Activated CD4-positive, alpha-beta T cell treated with anti-CD3 and anti-CD28 coated beads for 36 hours (primary cell): Measurements from ENCODE around the gene PODN. TPM values are rescaled to one million over a fixed set of nuclear protein-coding genes. Genes with fewer than 3 reads are reported as not detected.
A peak's percentile ranks its signal among the peaks of the same experiment; 100 is the strongest.

Experiments
- ATAC-seq: fragments of 200-7000 bp; cut with Tn5 transposase; one replicate; pipeline ENCODE4 v1.10.0; 2021; ENCODE audit warnings: mild to moderate bottlenecking, moderate library complexity
- CTCF ChIA-PET: fragments of 350-600 bp; sonication (Branson Sonifier 250); formaldehyde crosslinking; loops from one replicate; lab custom pipeline; 2021; ENCODE audit warnings: antibody characterized with exemption; lab: Charles Lee
- POLR2A ChIA-PET: fragments of 350-600 bp; sonication (Branson Sonifier 250); formaldehyde crosslinking; loops from one replicate; lab custom pipeline; 2021; ENCODE audit warnings: antibody characterized with exemption, inconsistent platforms; lab: Charles Lee
- DNase-seq: peaks from one replicate; pipeline ENCODE4 v3.0.0-alpha.2; 2020
- H3K27ac Mint-ChIP-seq: one replicate; pipeline ENCODE4 v1.8.0; 2021; ENCODE audit warnings: mixed read lengths
- H3K27me3 Mint-ChIP-seq: one replicate; pipeline ENCODE4 v1.8.0; 2021; ENCODE audit warnings: mixed read lengths
- H3K36me3 Mint-ChIP-seq: one replicate; pipeline ENCODE4 v1.8.0; 2021; ENCODE audit warnings: low read depth, mixed read lengths
- H3K4me1 Mint-ChIP-seq: one replicate; pipeline ENCODE4 v1.8.0; 2021; ENCODE audit warnings: mixed read lengths
- H3K4me3 Mint-ChIP-seq: one replicate; pipeline ENCODE4 v1.8.0; 2021; ENCODE audit warnings: mild to moderate bottlenecking, moderate library complexity, mixed read lengths
- H3K9me3 Mint-ChIP-seq: one replicate; pipeline ENCODE4 v1.8.0; 2021; ENCODE audit warnings: low read depth, mixed read lengths
- intact Hi-C, 2 experiments: fragments of 100-400 bp; cut with DNase I in 1 of 2; cut with micrococcal nuclease in 1 of 2; formaldehyde crosslinking; loops; one replicate each; pipeline versions ENCODE4 v1.14.2 to v1.15.1; 2022 to 2024; cut with DNase I, micrococcal nuclease
- total RNA-seq, 2 experiments: library from RNA; stranded (reverse); gene quantifications; one replicate each; pipeline ENCODE4 v1.2.3, GENCODE V29; 2021

Gene PODN
- total RNA-seq, 2 experiments from 2014 or later: not detected

GRCh38 chr1:53092659-53093450 is 30.8 kb downstream of the PODN start:
- ChIA-PET POLR2A (no interaction called here), CTCF (interaction anchor here (0.7 kb wide), 1 partner anchor 44 kb away, joined by 5 read pairs; no protein-coding TSS in a partner anchor)
- Mint-ChIP-seq H3K36me3 (no peaks in the 10 kb centered on the region), H3K4me3 (no peak overlapping the region), H3K9me3 (no peaks in the 10 kb centered on the region), H3K27me3 (no peaks in the 10 kb centered on the region), H3K27ac (no peak overlapping the region), H3K4me1 (no peaks in the 10 kb centered on the region)
- DNase-seq (no peak), ATAC-seq (no peak)
- intact Hi-C loops: no loop called here

GRCh38 chr1:53093451-53093754 is 31.4 kb downstream of the PODN start:
- ChIA-PET POLR2A (no interaction called here), CTCF (interaction anchor here (0.7 to 0.8 kb wide), 2 partner anchors 18 to 45 kb away, joined by 3 to 5 read pairs; no protein-coding TSS in a partner anchor)
- ATAC-seq (no peak), DNase-seq (no peak)
- H3K27me3 Mint-ChIP-seq: no peaks in the 10 kb centered on the region
- no peak overlapping the region for H3K27ac Mint-ChIP-seq
- intact Hi-C loops: no loop called here
- H3K36me3 Mint-ChIP-seq: no peaks in the 10 kb centered on the region
- H3K9me3 Mint-ChIP-seq: no peaks in the 10 kb centered on the region
- no peaks in the 10 kb centered on the region for H3K4me1 Mint-ChIP-seq
- H3K4me3 Mint-ChIP-seq: no peak overlapping the region

- H3K27ac Mint-ChIP-seq: no peak overlapping the region
- ChIA-PET POLR2A (no interaction called here), CTCF (interaction anchor here (0.6 to 0.8 kb wide), 2 partner anchors 19 to 306 kb away, joined by 3 to 4 read pairs; no protein-coding TSS in a partner anchor)
- DNase-seq (no peak), ATAC-seq (no peak)
- H3K9me3 Mint-ChIP-seq: no peaks in the 10 kb centered on the region
- no peaks in the 10 kb centered on the region for H3K36me3 Mint-ChIP-seq
- H3K27me3 Mint-ChIP-seq: no peaks in the 10 kb centered on the region
- intact Hi-C loops: no loop called here
- H3K4me1 Mint-ChIP-seq: no peaks in the 10 kb centered on the region
- H3K4me3 Mint-ChIP-seq: no peak overlapping the region
Measured at GRCh38 chr1:53093778-53094532, 31.9 kb downstream of the PODN start.

GRCh38 chr1:53094533-53094919 is 32.5 kb downstream of the PODN start:
- H3K4me1 Mint-ChIP-seq: no peaks in the 10 kb centered on the region
- CTCF ChIA-PET: no interaction called here
- no peak overlapping the region for H3K27ac Mint-ChIP-seq
- H3K36me3 Mint-ChIP-seq: no peaks in the 10 kb centered on the region
- POLR2A ChIA-PET: no interaction called here
- H3K27me3 Mint-ChIP-seq: no peaks in the 10 kb centered on the region
- H3K9me3 Mint-ChIP-seq: no peaks in the 10 kb centered on the region
- ATAC-seq (no peak), DNase-seq (no peak)
- intact Hi-C loops: no loop called here
- H3K4me3 Mint-ChIP-seq: no peak overlapping the region

- CTCF ChIA-PET: no interaction called here
- no peak for DNase-seq
- POLR2A ChIA-PET: no interaction called here
- Mint-ChIP-seq H3K27ac (no peak overlapping the region), H3K4me1 (peaks cover 13% of the 10 kb centered on the region), H3K36me3 (no peaks in the 10 kb centered on the region), H3K9me3 (no peaks in the 10 kb centered on the region), H3K27me3 (peaks cover 5% of the 10 kb centered on the region), H3K4me3 (no peak overlapping the region)
- intact Hi-C loops: no loop called here
- no peak for ATAC-seq
Measured at GRCh38 chr1:53104289-53104913, 42.4 kb downstream of the PODN start.

- no peak overlapping the region for H3K27ac Mint-ChIP-seq
- POLR2A ChIA-PET: interaction anchor here (0.7 to 1.2 kb wide), 2 partner anchors 134 to 1601 kb away, joined by 5 read pairs; no protein-coding TSS in a partner anchor
- H3K4me1 Mint-ChIP-seq: peaks cover 29% of the 10 kb centered on the region
- no peak for ATAC-seq
- no peaks in the 10 kb centered on the region for H3K9me3 Mint-ChIP-seq
- DNase-seq: no peak
- peaks cover 7% of the 10 kb centered on the region for H3K27me3 Mint-ChIP-seq
- H3K4me3 Mint-ChIP-seq: no peak overlapping the region
- no peaks in the 10 kb centered on the region for H3K36me3 Mint-ChIP-seq
- intact Hi-C loops: no loop called here
- CTCF ChIA-PET: interaction anchor here (0.7 to 1.1 kb wide), 2 partner anchors 75 to 172 kb away, joined by 3 to 4 read pairs; no protein-coding TSS in a partner anchor
Measured at GRCh38 chr1:53107090-53107489, 45.1 kb downstream of the PODN start.

GRCh38 chr1:53107570-53108322 is 45.7 kb downstream of the PODN start:
- Mint-ChIP-seq H3K27ac (no peak overlapping the region), H3K27me3 (peaks cover 7% of the 10 kb centered on the region), H3K36me3 (no peaks in the 10 kb centered on the region), H3K9me3 (peaks cover 2% of the 10 kb centered on the region), H3K4me1 (peaks cover 29% of the 10 kb centered on the region), H3K4me3 (no peak overlapping the region)
- ChIA-PET CTCF (no interaction called here), POLR2A (interaction anchor here (0.7 kb wide), 1 partner anchor 1602 kb away, joined by 5 read pairs; no protein-coding TSS in a partner anchor)
- no peak for ATAC-seq
- DNase-seq: no peak
- intact Hi-C loops: no loop called here

GRCh38 chr1:53108646-53109580 is 46.9 kb downstream of the PODN start:
- ChIA-PET POLR2A (no interaction called here), CTCF (no interaction called here)
- H3K4me3 Mint-ChIP-seq: no peak overlapping the region
- ATAC-seq (no peak), DNase-seq (no peak)
- H3K9me3 Mint-ChIP-seq: peaks cover 2% of the 10 kb centered on the region
- peaks cover 6% of the 10 kb centered on the region for H3K27me3 Mint-ChIP-seq
- H3K4me1 Mint-ChIP-seq: peaks cover 29% of the 10 kb centered on the region
- intact Hi-C loops: no loop called here
- H3K36me3 Mint-ChIP-seq: no peaks in the 10 kb centered on the region
- no peak overlapping the region for H3K27ac Mint-ChIP-seq

GRCh38 chr1:53110370-53111072 is 48.5 kb downstream of the PODN start:
- ChIA-PET CTCF (no interaction called here), POLR2A (no interaction called here)
- H3K9me3 Mint-ChIP-seq: peaks cover 2% of the 10 kb centered on the region
- intact Hi-C loops: no loop called here
- DNase-seq: peak; percentile 66
- peaks cover 29% of the 10 kb centered on the region for H3K4me1 Mint-ChIP-seq
- peak; percentile 87 for ATAC-seq
- H3K27me3 Mint-ChIP-seq: peaks cover 5% of the 10 kb centered on the region
- no peaks in the 10 kb centered on the region for H3K36me3 Mint-ChIP-seq
- H3K27ac Mint-ChIP-seq: peak overlapping the region; percentile 59
- H3K4me3 Mint-ChIP-seq: no peak overlapping the region

GRCh38 chr1:53111073-53111556 is 49.1 kb downstream of the PODN start:
- POLR2A ChIA-PET: no interaction called here
- CTCF ChIA-PET: interaction anchor here (1.0 kb wide), 1 partner anchor 71 kb away, joined by 3 read pairs; no protein-coding TSS in a partner anchor
- no peak overlapping the region for H3K4me3 Mint-ChIP-seq
- peaks cover 2% of the 10 kb centered on the region for H3K27me3 Mint-ChIP-seq
- H3K36me3 Mint-ChIP-seq: no peaks in the 10 kb centered on the region
- intact Hi-C loops: no loop called here
- peak; percentile 20 for ATAC-seq
- H3K9me3 Mint-ChIP-seq: peaks cover 2% of the 10 kb centered on the region
- peaks cover 29% of the 10 kb centered on the region for H3K4me1 Mint-ChIP-seq
- no peak overlapping the region for H3K27ac Mint-ChIP-seq
- peak; percentile 34 for DNase-seq
